Measurements from ENCODE around the gene SLC2A9.

DNA sequence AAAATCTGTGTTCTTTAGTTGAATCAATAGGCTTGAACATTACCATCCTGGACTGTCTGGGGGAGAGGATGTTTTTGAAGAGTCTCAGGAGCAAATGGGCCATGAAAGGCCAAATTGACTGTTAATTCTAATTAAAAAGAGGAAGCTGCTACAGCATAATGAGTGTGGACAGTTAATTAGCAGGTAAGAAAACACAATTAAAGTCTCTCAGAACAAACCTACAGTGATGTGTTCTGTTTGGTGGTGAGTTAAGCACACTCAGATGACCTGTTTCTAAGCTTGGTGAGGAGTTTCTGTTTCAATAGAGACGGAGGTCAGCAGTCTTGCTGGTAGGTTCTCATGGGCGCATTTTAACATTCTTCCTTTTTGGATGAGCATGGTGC, 171.8 kb downstream of the SLC2A9 start:
- TF ChIP-seq, protein P1, sequence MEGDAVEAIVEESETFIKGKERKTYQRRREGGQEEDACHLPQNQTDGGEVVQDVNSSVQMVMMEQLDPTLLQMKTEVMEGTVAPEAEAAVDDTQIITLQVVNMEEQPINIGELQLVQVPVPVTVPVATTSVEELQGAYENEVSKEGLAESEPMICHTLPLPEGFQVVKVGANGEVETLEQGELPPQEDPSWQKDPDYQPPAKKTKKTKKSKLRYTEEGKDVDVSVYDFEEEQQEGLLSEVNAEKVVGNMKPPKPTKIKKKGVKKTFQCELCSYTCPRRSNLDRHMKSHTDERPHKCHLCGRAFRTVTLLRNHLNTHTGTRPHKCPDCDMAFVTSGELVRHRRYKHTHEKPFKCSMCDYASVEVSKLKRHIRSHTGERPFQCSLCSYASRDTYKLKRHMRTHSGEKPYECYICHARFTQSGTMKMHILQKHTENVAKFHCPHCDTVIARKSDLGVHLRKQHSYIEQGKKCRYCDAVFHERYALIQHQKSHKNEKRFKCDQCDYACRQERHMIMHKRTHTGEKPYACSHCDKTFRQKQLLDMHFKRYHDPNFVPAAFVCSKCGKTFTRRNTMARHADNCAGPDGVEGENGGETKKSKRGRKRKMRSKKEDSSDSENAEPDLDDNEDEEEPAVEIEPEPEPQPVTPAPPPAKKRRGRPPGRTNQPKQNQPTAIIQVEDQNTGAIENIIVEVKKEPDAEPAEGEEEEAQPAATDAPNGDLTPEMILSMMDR (conservative IDR thresholded peaks at IDR 0.05; ENCODE audit: low read length), result no peak
- no peak for TF ChIP-seq EZH2phosphoT487 (IDR thresholded peaks at IDR 0.05; ENCODE audit: borderline replicate concordance, low read depth, low read length)

Measured in OCI-LY7 (cell line).